Neutrophil (primary cell): ENCODE measurements around the gene MYOF.

Experiments
- H3K27ac ChIP-seq: fragments of 200-600 bp; sonication (generic); 2 replicates; pipeline ENCODE4 v1.5.1; 2016; ENCODE audit warnings: mild to moderate bottlenecking, moderate library complexity
- H3K27me3 ChIP-seq: fragments of 200-600 bp; sonication (generic); 2 replicates; pipeline ENCODE4 v1.6.0; 2016; ENCODE audit warnings: mild to moderate bottlenecking
- H3K36me3 ChIP-seq: fragments of 200-600 bp; sonication (generic); 2 replicates; pipeline ENCODE4 v1.5.1; 2017
- H3K4me1 ChIP-seq, 2 experiments: fragments of 200-600 bp in 1 of 2; sonication (generic) in 1 of 2; 1 replicate in 1 of 2; 2 replicates in 1 of 2; pipeline versions ENCODE4 v1.5.1 to v1.6.1; 2013 to 2016; ENCODE audit warnings: low read depth in 1 of 2, low read length in 1 of 2, mild to moderate bottlenecking in 1 of 2, moderate library complexity in 1 of 2; ENCODE audit not compliant: control insufficient read depth in 1 of 2, insufficient read depth in 1 of 2
- H3K4me3 ChIP-seq, 2 experiments: fragments of 200-600 bp in 1 of 2; sonication (generic) in 1 of 2; 1 replicate in 1 of 2; 2 replicates in 1 of 2; pipeline ENCODE4 v1.5.1; 2013 to 2016; ENCODE audit warnings: low read depth in 1 of 2, low read length in 1 of 2, mild to moderate bottlenecking in 1 of 2, moderate library complexity in 1 of 2
- H3K9me3 ChIP-seq: fragments of 200-600 bp; sonication (generic); 2 replicates; pipeline ENCODE4 v1.5.1; 2016
- TF ChIP-seq, protein P1 (sequence below): fragments of 200-600 bp; sonication (generic); IDR thresholded peaks from 2 replicates; pipeline ENCODE4 v1.5.1; 2016; ENCODE audit warnings: antibody characterized with exemption

The MYOF gene

DNA sequence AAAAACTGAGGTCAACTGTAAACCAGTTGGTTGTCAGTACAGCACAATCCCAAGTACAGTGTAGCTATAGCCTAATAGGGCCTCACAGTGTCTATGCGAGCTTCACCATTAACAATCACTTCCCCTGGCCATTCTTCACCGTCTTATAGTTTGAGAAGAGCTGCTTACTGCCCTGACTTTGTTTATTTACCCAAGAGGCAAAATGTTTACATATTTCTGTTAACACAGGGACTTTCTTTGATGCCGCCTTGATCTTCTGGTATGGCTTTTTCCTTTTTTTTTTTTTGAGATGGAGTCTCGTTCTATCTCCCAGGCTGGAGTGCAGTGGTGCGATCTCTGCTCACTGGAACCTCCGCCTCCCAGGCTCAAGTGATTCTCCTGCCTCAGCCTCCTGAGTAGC lies 3.3 kb downstream of the MYOF start:
- TF ChIP-seq, protein P1, sequence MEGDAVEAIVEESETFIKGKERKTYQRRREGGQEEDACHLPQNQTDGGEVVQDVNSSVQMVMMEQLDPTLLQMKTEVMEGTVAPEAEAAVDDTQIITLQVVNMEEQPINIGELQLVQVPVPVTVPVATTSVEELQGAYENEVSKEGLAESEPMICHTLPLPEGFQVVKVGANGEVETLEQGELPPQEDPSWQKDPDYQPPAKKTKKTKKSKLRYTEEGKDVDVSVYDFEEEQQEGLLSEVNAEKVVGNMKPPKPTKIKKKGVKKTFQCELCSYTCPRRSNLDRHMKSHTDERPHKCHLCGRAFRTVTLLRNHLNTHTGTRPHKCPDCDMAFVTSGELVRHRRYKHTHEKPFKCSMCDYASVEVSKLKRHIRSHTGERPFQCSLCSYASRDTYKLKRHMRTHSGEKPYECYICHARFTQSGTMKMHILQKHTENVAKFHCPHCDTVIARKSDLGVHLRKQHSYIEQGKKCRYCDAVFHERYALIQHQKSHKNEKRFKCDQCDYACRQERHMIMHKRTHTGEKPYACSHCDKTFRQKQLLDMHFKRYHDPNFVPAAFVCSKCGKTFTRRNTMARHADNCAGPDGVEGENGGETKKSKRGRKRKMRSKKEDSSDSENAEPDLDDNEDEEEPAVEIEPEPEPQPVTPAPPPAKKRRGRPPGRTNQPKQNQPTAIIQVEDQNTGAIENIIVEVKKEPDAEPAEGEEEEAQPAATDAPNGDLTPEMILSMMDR, result no peak
- H3K4me1 ChIP-seq, result peaks cover 9 to 11% of the 10 kb centered on the region in 2 experiments
- H3K4me3 ChIP-seq, result no peak overlapping the region
- peaks cover 46% of the 10 kb centered on the region for H3K27me3 ChIP-seq
- no peaks in the 10 kb centered on the region for H3K9me3 ChIP-seq
- no peak overlapping the region for H3K27ac ChIP-seq
- no peaks in the 10 kb centered on the region for H3K36me3 ChIP-seq

DNA sequence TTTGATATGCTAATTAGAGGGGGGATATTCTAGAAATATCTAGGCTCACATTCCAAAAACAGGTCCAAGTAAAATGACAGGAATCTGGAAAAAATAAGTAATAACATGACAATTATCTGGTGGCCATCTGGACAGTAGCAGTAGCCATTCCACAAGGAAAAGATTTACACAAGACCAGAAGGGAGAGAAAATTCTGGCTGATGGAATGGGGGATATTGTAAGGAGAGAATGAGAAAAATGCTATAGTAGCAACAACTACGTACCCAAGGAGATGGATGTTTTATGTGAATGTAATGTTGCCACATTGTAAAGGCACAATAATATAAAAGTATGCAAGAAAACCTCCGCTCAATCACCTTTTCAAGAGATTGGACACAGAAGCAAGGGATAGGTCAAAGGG lies 5.4 kb downstream of the MYOF start:
- TF ChIP-seq, protein P1, result no peak
- Histone ChIP-seq H3K9me3 (no peaks in the 10 kb centered on the region), H3K4me1 (peaks cover 1 to 3% of the 10 kb centered on the region in 2 experiments), H3K36me3 (no peaks in the 10 kb centered on the region), H3K27ac (no peak overlapping the region), H3K27me3 (peaks cover 27% of the 10 kb centered on the region), H3K4me3 (no peak overlapping the region)

DNA sequence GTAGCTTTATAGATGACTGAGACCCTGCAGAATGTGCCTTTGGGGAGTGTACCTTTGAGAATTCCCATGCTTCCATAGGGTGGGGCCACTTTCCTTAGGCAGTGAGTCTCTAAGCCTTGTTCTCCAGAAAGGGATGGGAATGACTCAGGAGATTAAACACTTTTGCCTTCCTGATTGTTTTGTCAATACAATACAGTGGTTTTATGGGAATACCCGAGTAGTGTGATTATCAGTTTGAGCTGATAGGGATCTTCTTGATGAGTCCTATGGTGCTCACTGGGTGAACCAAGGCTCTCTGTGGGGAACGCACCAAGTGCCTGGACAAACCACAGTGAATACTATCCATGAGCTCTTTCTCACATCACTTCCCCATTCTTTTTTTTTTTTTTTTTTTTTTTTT lies 6.3 kb downstream of the MYOF start:
- H3K4me3 ChIP-seq, result no peak overlapping the region
- H3K27ac ChIP-seq, result no peak overlapping the region
- no peaks in the 10 kb centered on the region for H3K36me3 ChIP-seq
- H3K27me3 ChIP-seq, result peaks cover 18% of the 10 kb centered on the region
- H3K9me3 ChIP-seq, result no peaks in the 10 kb centered on the region
- H3K4me1 ChIP-seq, result no peaks in the 10 kb centered on the region
- TF ChIP-seq, protein P1, result no peak

DNA sequence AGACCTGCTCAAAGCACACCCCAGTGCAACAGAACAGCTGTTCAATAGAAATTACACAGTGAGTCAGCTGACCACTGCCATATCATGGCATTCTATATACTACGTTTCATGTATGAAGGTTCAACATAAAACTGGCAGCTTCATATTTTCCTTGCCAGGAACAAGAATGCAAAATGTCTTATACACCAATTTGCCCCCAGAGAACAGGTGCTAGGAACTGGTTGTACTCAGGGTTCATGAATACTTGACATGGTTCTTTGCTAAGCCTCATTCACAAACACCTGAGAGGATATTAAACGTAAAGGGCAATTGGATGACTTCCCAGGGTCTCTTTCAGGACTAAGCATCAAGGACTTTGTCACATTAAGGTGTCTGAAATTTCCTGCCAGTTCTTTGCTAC lies 6.9 kb downstream of the MYOF start:
- H3K4me1 ChIP-seq, result no peaks in the 10 kb centered on the region
- no peaks in the 10 kb centered on the region for H3K9me3 ChIP-seq
- peaks cover 11% of the 10 kb centered on the region for H3K27me3 ChIP-seq
- no peaks in the 10 kb centered on the region for H3K36me3 ChIP-seq
- no peak overlapping the region for H3K27ac ChIP-seq
- TF ChIP-seq, protein P1, result no peak
- H3K4me3 ChIP-seq, result no peak overlapping the region

DNA sequence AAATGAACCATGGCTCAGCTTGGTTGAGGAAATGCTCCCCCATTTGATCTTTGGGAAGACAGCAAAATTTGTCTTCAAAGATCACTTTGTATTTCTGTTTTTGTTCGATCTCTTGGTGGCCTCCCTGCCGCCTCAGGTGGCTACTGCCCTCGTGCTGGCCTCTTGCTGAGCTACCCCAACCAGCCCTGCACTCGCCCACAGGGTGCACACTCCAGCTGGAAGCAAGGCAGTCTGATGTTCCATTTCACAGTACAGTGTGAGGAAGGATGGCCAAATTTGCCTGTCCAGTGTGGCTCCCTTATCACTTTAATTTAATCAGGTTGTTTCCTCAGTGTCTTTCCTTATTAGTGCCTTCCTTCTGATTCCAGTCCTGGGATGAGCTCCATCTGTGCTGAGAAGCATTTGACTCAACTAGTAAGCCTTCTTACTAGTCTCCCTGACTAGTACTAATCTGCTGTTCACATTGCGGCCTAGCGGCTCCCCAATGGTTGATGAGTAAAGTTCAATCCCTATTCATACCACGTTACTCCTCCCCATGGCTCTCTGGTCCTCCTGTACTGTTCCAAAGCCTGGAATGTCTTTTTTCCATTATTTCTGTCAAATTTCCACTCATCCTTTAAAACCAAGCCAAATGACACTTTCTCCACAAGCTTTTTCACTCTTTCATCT lies 8.2 kb downstream of the MYOF start:
- Histone ChIP-seq H3K27ac (no peak overlapping the region), H3K36me3 (no peaks in the 10 kb centered on the region), H3K4me3 (no peak overlapping the region), H3K9me3 (no peaks in the 10 kb centered on the region), H3K27me3 (no peaks in the 10 kb centered on the region), H3K4me1 (no peaks in the 10 kb centered on the region)
- TF ChIP-seq, protein P1, result no peak
